H9 (cell line): ENCODE results near the gene PHACTR1. TPM values are rescaled to one million over a fixed set of nuclear protein-coding genes. Genes with fewer than 3 reads are reported as not detected.

Experiments
- DNase-seq: peaks from one replicate; pipeline ENCODE4 v3.0.0-alpha.2; 2017
- H2AFZ ChIP-seq: one replicate; pipeline ENCODE4 v1.6.1; 2013; ENCODE audit warnings: mild to moderate bottlenecking, low read length, control low read depth, moderate library complexity
- H2AK5ac ChIP-seq: 2 replicates; pipeline ENCODE4 v1.6.1; 2013; ENCODE audit warnings: low read length, control low read depth, mixed read lengths; ENCODE audit not compliant: insufficient read length
- H2BK120ac ChIP-seq: one replicate; pipeline ENCODE4 v1.6.1; 2013; ENCODE audit warnings: low read depth, mild to moderate bottlenecking, low read length, control low read depth, inconsistent platforms; ENCODE audit not compliant: poor library complexity, severe bottlenecking
- H2BK12ac ChIP-seq: 2 replicates; pipeline ENCODE4 v1.6.1; 2013; ENCODE audit warnings: low read length, control low read depth, mixed read lengths, low read depth; ENCODE audit not compliant: insufficient read length
- H2BK15ac ChIP-seq: 2 replicates; pipeline ENCODE4 v1.6.1; 2013; ENCODE audit warnings: low read depth, low read length, control low read depth
- H2BK20ac ChIP-seq: one replicate; pipeline ENCODE4 v1.6.1; 2013; ENCODE audit warnings: low read depth, mild to moderate bottlenecking, low read length, control low read depth, inconsistent platforms; ENCODE audit not compliant: poor library complexity, severe bottlenecking
- H2BK5ac ChIP-seq: 2 replicates; pipeline ENCODE4 v1.6.1; 2013; ENCODE audit warnings: low read length, control low read depth, mixed read lengths; ENCODE audit not compliant: insufficient read length
- H3K14ac ChIP-seq: 2 replicates; pipeline ENCODE4 v1.6.1; 2013; ENCODE audit warnings: low read length, control low read depth; ENCODE audit not compliant: insufficient read depth
- H3K18ac ChIP-seq: 2 replicates; pipeline ENCODE4 v1.6.1; 2013; ENCODE audit warnings: low read depth, mild to moderate bottlenecking, mixed read lengths, low read length, control low read depth; ENCODE audit not compliant: insufficient read length
- H3K23ac ChIP-seq: 2 replicates; pipeline ENCODE4 v1.6.1; 2013; ENCODE audit warnings: low read length, control low read depth, mixed read lengths, low read depth; ENCODE audit not compliant: insufficient read length
- H3K23me2 ChIP-seq: 2 replicates; pipeline ENCODE4 v1.6.1; 2013; ENCODE audit warnings: low read depth, mild to moderate bottlenecking, mixed read lengths, low read length, control low read depth; ENCODE audit not compliant: insufficient read length, poor library complexity, severe bottlenecking
- H3K27ac ChIP-seq: 2 replicates; pipeline ENCODE4 v1.5.1; 2013; ENCODE audit warnings: low read length, control low read depth, mixed read lengths, low read depth; ENCODE audit not compliant: insufficient read length
- H3K27me3 ChIP-seq: 2 replicates; pipeline ENCODE4 v1.6.1; 2013; ENCODE audit warnings: low read length, control low read depth, inconsistent platforms; ENCODE audit not compliant: insufficient read depth
- H3K4ac ChIP-seq: 2 replicates; pipeline ENCODE4 v1.6.1; 2013; ENCODE audit warnings: low read depth, mild to moderate bottlenecking, control low read depth, inconsistent platforms, low read length, moderate library complexity
- H3K4me1 ChIP-seq: 2 replicates; pipeline ENCODE4 v1.6.1; 2013; ENCODE audit warnings: low read length, control low read depth, inconsistent platforms; ENCODE audit not compliant: insufficient read depth
- H3K4me2 ChIP-seq: 2 replicates; pipeline ENCODE4 v1.6.1; 2013; ENCODE audit warnings: low read length, control low read depth, mixed read lengths; ENCODE audit not compliant: insufficient read length, insufficient read depth
- H3K56ac ChIP-seq: 2 replicates; pipeline ENCODE4 v1.6.1; 2013; ENCODE audit warnings: low read depth, mild to moderate bottlenecking, mixed read lengths, low read length, control low read depth; ENCODE audit not compliant: insufficient read length
- H3K79me1 ChIP-seq: 2 replicates; pipeline ENCODE4 v1.6.1; 2013; ENCODE audit warnings: low read depth, mild to moderate bottlenecking, moderate library complexity, low read length, control low read depth, inconsistent platforms; ENCODE audit not compliant: insufficient read depth, poor library complexity, severe bottlenecking
- H3K79me2 ChIP-seq: 2 replicates; pipeline ENCODE4 v1.6.1; 2013; ENCODE audit warnings: low read length, control low read depth, inconsistent platforms; ENCODE audit not compliant: insufficient read depth
- H3K9ac ChIP-seq: 2 replicates; pipeline ENCODE4 v1.6.1; 2013; ENCODE audit warnings: low read length, control low read depth, mixed read lengths; ENCODE audit not compliant: insufficient read length; ENCODE audit errors: extremely low read depth
- H3K9me3 ChIP-seq: one replicate; pipeline ENCODE4 v1.6.1; 2013; ENCODE audit warnings: low read depth, low read length, inconsistent platforms; ENCODE audit not compliant: control insufficient read depth
- H3T11ph ChIP-seq: one replicate; pipeline ENCODE4 v1.6.1; 2013; ENCODE audit warnings: mild to moderate bottlenecking, low read length, control low read depth, inconsistent platforms
- H4K20me1 ChIP-seq: one replicate; pipeline ENCODE4 v1.6.1; 2013; ENCODE audit not compliant: control insufficient read depth, insufficient read length, insufficient read depth
- H4K5ac ChIP-seq: 2 replicates; pipeline ENCODE4 v1.6.1; 2013; ENCODE audit warnings: low read depth, mild to moderate bottlenecking, mixed read lengths, low read length, control low read depth; ENCODE audit not compliant: insufficient read length
- H4K8ac ChIP-seq: replicated peaks from 2 replicates; pipeline ENCODE4 v1.6.1; 2013; ENCODE audit warnings: low read length, control low read depth, mixed read lengths, low read depth; ENCODE audit not compliant: insufficient read length
- H4K91ac ChIP-seq: 2 replicates; pipeline ENCODE4 v1.6.1; 2013; ENCODE audit warnings: low read depth, mild to moderate bottlenecking, moderate library complexity, mixed read lengths, low read length, control low read depth; ENCODE audit not compliant: insufficient read length
- H3K27ac Mint-ChIP-seq, 3 experiments: 2 replicates in 2 of 3; 3 replicates in 1 of 3; pipeline ENCODE4 v1.8.0; 2020 to 2021; ENCODE audit warnings: mixed read lengths in 3 of 3, mild to moderate bottlenecking in 1 of 3, moderate library complexity in 1 of 3
- H3K27me3 Mint-ChIP-seq: 2 replicates; pipeline ENCODE4 v1.8.0; 2021; ENCODE audit warnings: low read depth, mild to moderate bottlenecking, moderate library complexity, mixed read lengths
- H3K36me3 Mint-ChIP-seq, 3 experiments: 2 replicates in 2 of 3; 3 replicates in 1 of 3; pipeline ENCODE4 v1.8.0; 2020 to 2021; ENCODE audit warnings: low read depth in 3 of 3, mixed read lengths in 3 of 3; ENCODE audit not compliant: insufficient read depth in 1 of 3
- H3K4me1 Mint-ChIP-seq, 2 experiments: 2 replicates each; pipeline ENCODE4 v1.8.0; 2020; ENCODE audit warnings: mixed read lengths in 2 of 2
- H3K4me3 Mint-ChIP-seq, 2 experiments: 2 replicates in 1 of 2; 3 replicates in 1 of 2; pipeline ENCODE4 v1.8.0; 2020 to 2021; ENCODE audit warnings: mild to moderate bottlenecking in 2 of 2, mixed read lengths in 2 of 2, moderate library complexity in 1 of 2
- H3K9me3 Mint-ChIP-seq, 2 experiments: 2 replicates in 1 of 2; 3 replicates in 1 of 2; pipeline ENCODE4 v1.8.0; 2020; ENCODE audit warnings: mild to moderate bottlenecking in 2 of 2, mixed read lengths in 2 of 2, moderate library complexity in 1 of 2
- WGBS: extraction: QIAGEN DNeasy Blood & Tissue Kit; methylation state at CpG from one replicate; pipeline ENCODE4 v1.1.7; 2013; ENCODE audit warnings: missing lambda C conversion rate, low lambda C conversion rate, mixed read lengths; ENCODE audit not compliant: insufficient read length; ENCODE audit errors: extremely low coverage; 5-methylcytosine and 5-hydroxymethylcytosine counted together
- total RNA-seq: library from RNA; stranded (reverse); gene quantifications from 2 replicates; pipeline ENCODE4 v1.2.1, GENCODE V29; 2021
- TF ChIP-seq, protein P1 (sequence below): fragments of 200-600 bp; sonication (generic); conservative IDR thresholded peaks from 3 replicates; pipeline ENCODE4 v1.8.0; 2021; ENCODE audit warnings: antibody characterized with exemption, mild to moderate bottlenecking

PHACTR1 gene
- total RNA-seq, 1 experiment from 2014 or later = 15.9 TPM

DNA sequence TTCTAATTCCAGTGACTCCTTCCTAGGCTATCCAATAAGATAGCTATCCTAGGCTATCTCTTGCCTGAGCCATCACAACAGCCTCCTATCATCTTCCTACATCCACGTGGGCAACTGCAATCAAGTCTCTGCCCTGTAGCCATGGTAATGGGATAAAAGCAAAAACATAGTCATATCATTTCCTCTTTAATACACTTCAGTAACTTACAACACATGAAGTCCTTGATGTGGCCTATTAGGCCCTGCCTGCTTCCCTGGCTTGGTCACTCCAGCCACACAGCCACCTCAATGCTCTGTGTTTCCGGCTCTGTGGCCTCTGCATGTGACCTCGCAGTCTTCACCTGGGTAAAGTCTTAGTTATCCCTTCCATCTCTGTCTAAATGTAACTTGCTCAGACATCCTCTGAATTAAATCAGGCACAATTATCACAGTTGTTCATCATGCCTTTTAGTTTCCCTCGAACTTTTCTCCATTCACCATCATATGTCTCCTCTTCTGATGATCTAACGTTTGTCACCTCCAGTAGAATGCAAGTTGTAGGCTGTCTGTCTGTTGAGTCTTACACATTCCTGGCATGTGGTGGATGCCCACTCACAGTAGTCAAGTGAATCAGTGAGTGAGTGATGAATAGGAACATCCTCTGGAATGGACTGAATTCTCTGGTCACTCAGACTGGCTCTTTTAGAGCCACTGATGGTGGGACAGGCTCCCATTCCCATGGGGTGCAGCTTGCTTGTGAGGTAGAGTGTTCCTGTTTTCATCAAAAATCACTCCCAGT lies 382.4 kb downstream of the PHACTR1 start:
- no peak overlapping the region for H2BK5ac ChIP-seq
- no peak overlapping the region for H3K56ac ChIP-seq
- Mint-ChIP-seq H3K4me1 (peaks cover 21 to 27% of the 10 kb centered on the region in 2 experiments), H3K27me3 (no peaks in the 10 kb centered on the region; the same call in 1 of the 2 replicates), H3K9me3 (no peaks in the 10 kb centered on the region), H3K4me3 (no peak overlapping the region), H3K36me3 (no peaks in the 10 kb centered on the region), H3K27ac (no peak overlapping the region)
- H4K8ac ChIP-seq = no peak overlapping the region
- H3K4ac ChIP-seq = no peak overlapping the region
- no peak overlapping the region for H3K9ac ChIP-seq
- no peak overlapping the region for H3K14ac ChIP-seq
- no peak overlapping the region for H3K27ac ChIP-seq
- no peak overlapping the region for H3K4me2 ChIP-seq
- no peak overlapping the region for H2BK120ac ChIP-seq
- H2AFZ ChIP-seq = no peak overlapping the region
- H4K5ac ChIP-seq = no peak overlapping the region
- H4K91ac ChIP-seq = no peak overlapping the region
- H3K79me1 ChIP-seq = no peaks in the 10 kb centered on the region
- DNase-seq = no peak
- H3K23ac ChIP-seq = no peak overlapping the region
- no peak overlapping the region for H3K18ac ChIP-seq
- TF ChIP-seq, protein P1, sequence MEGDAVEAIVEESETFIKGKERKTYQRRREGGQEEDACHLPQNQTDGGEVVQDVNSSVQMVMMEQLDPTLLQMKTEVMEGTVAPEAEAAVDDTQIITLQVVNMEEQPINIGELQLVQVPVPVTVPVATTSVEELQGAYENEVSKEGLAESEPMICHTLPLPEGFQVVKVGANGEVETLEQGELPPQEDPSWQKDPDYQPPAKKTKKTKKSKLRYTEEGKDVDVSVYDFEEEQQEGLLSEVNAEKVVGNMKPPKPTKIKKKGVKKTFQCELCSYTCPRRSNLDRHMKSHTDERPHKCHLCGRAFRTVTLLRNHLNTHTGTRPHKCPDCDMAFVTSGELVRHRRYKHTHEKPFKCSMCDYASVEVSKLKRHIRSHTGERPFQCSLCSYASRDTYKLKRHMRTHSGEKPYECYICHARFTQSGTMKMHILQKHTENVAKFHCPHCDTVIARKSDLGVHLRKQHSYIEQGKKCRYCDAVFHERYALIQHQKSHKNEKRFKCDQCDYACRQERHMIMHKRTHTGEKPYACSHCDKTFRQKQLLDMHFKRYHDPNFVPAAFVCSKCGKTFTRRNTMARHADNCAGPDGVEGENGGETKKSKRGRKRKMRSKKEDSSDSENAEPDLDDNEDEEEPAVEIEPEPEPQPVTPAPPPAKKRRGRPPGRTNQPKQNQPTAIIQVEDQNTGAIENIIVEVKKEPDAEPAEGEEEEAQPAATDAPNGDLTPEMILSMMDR = no peak
- no peak overlapping the region for H2BK12ac ChIP-seq
- H3K79me2 ChIP-seq = peaks cover 2% of the 10 kb centered on the region; the same call in 1 of the 2 replicates
- H2BK15ac ChIP-seq = no peak overlapping the region
- H2BK20ac ChIP-seq = no peak overlapping the region
- WGBS = no CpG with 5 or more reads among the region's 5 CpGs
- H2AK5ac ChIP-seq = no peak overlapping the region
- H3T11ph ChIP-seq = no peak overlapping the region
- no peaks in the 10 kb centered on the region; the same call in 1 of the 2 replicates for H3K4me1 ChIP-seq
- H3K27me3 ChIP-seq = no peaks in the 10 kb centered on the region
- no peaks in the 10 kb centered on the region for H3K9me3 ChIP-seq
- no peaks in the 10 kb centered on the region for H3K23me2 ChIP-seq
- H4K20me1 ChIP-seq = no peaks in the 10 kb centered on the region
